Mesendoderm (in vitro differentiated cells): ENCODE data around the gene DUSP9.
A peak's percentile ranks its signal among the peaks of the same experiment; 100 is the strongest.

Source experiments
- DNase-seq: peaks from one replicate; pipeline ENCODE4 v3.0.0; 2013
- H2AK5ac ChIP-seq: 2 replicates; pipeline ENCODE4 v1.6.1; 2013; ENCODE audit warnings: low read length, inconsistent platforms
- H2BK120ac ChIP-seq: 2 replicates; pipeline ENCODE4 v1.6.1; 2013; ENCODE audit warnings: low read depth, mild to moderate bottlenecking, low read length, moderate library complexity, mixed read lengths
- H2BK15ac ChIP-seq: replicated peaks from 2 replicates; pipeline ENCODE4 v1.6.1; 2013; ENCODE audit warnings: low read depth, mild to moderate bottlenecking, moderate library complexity
- H2BK5ac ChIP-seq: 2 replicates; pipeline ENCODE4 v1.6.1; 2013; ENCODE audit warnings: low read length, inconsistent platforms
- H3K18ac ChIP-seq: 2 replicates; pipeline ENCODE4 v1.6.1; 2013; ENCODE audit warnings: mild to moderate bottlenecking, low read length, mixed read lengths
- H3K23ac ChIP-seq: one replicate; pipeline ENCODE4 v1.6.1; 2013; ENCODE audit warnings: low read length
- H3K27ac ChIP-seq: 2 replicates; pipeline ENCODE4 v1.5.1; 2013; ENCODE audit warnings: low read depth, mild to moderate bottlenecking, inconsistent platforms, low read length, moderate library complexity
- H3K27me3 ChIP-seq: 2 replicates; pipeline ENCODE4 v1.6.1; 2013; ENCODE audit warnings: low read length, control low read depth, mild to moderate bottlenecking, inconsistent platforms; ENCODE audit not compliant: insufficient read depth, poor library complexity
- H3K36me3 ChIP-seq: 2 replicates; pipeline ENCODE4 v1.6.1; 2013; ENCODE audit warnings: low read length, inconsistent platforms; ENCODE audit not compliant: control insufficient read depth, insufficient read depth
- H3K4ac ChIP-seq: one replicate; pipeline ENCODE4 v1.6.1; 2013; ENCODE audit warnings: low read depth, mild to moderate bottlenecking, low read length, moderate library complexity
- H3K4me1 ChIP-seq: 2 replicates; pipeline ENCODE4 v1.6.1; 2013; ENCODE audit warnings: low read depth, low read length, inconsistent platforms; ENCODE audit not compliant: control insufficient read depth
- H3K4me2 ChIP-seq: 2 replicates; pipeline ENCODE4 v1.6.1; 2013; ENCODE audit warnings: low read length
- H3K4me3 ChIP-seq: 2 replicates; pipeline ENCODE4 v1.5.1; 2013; ENCODE audit warnings: mild to moderate bottlenecking, low read length
- H3K56ac ChIP-seq: one replicate; pipeline ENCODE4 v1.6.1; 2013; ENCODE audit warnings: low read length
- H3K79me1 ChIP-seq: 2 replicates; pipeline ENCODE4 v1.6.1; 2013; ENCODE audit warnings: low read length, inconsistent platforms
- H3K79me2 ChIP-seq: 2 replicates; pipeline ENCODE4 v1.6.1; 2013; ENCODE audit warnings: mild to moderate bottlenecking, low read length; ENCODE audit not compliant: control insufficient read depth, insufficient read depth
- H3K9ac ChIP-seq: 2 replicates; pipeline ENCODE4 v1.6.1; 2013; ENCODE audit warnings: low read length, inconsistent platforms
- H4K5ac ChIP-seq: one replicate; pipeline ENCODE4 v1.6.1; 2013; ENCODE audit warnings: low read length
- H4K8ac ChIP-seq: one replicate; pipeline ENCODE4 v1.6.1; 2013; ENCODE audit warnings: low read depth, mild to moderate bottlenecking, control low read depth, low read length, moderate library complexity
- WGBS: extraction: QIAGEN DNeasy Blood & Tissue Kit; methylation state at CpG from one replicate; pipeline ENCODE4 v1.1.7; 2013; ENCODE audit warnings: low lambda C conversion rate, missing lambda C conversion rate; ENCODE audit not compliant: insufficient coverage; ENCODE audit errors: extremely low coverage; 5-methylcytosine and 5-hydroxymethylcytosine counted together

DUSP9 gene

GRCh38 chrX:153642655-153643430 is 4.2 kb upstream of the DUSP9 start:
- H2BK120ac ChIP-seq: no peak overlapping the region
- no peaks in the 10 kb centered on the region for H3K36me3 ChIP-seq
- H3K79me2 ChIP-seq: no peaks in the 10 kb centered on the region
- H3K27me3 ChIP-seq: peaks cover 20% of the 10 kb centered on the region
- no peak overlapping the region for H3K4me3 ChIP-seq
- no peak overlapping the region for H4K5ac ChIP-seq
- H3K4ac ChIP-seq: no peak overlapping the region
- H3K4me2 ChIP-seq: no peak overlapping the region
- H3K9ac ChIP-seq: no peak overlapping the region
- no peak overlapping the region for H4K8ac ChIP-seq
- no peak overlapping the region for H3K56ac ChIP-seq
- no peak overlapping the region for H3K23ac ChIP-seq
- no peak overlapping the region for H2BK5ac ChIP-seq
- H2AK5ac ChIP-seq: no peak overlapping the region
- DNase-seq: no peak
- H3K18ac ChIP-seq: no peak overlapping the region
- WGBS: no CpG with 5 or more reads among the region's 48 CpGs
- no peaks in the 10 kb centered on the region for H3K79me1 ChIP-seq
- H3K27ac ChIP-seq: no peak overlapping the region
- no peak overlapping the region for H2BK15ac ChIP-seq
- H3K4me1 ChIP-seq: no peaks in the 10 kb centered on the region

GRCh38 chrX:153643431-153644351 is 3.3 kb upstream of the DUSP9 start:
- Histone ChIP-seq H4K5ac (no peak overlapping the region), H3K79me1 (no peaks in the 10 kb centered on the region), H3K79me2 (no peaks in the 10 kb centered on the region), H3K4me3 (no peak overlapping the region), H2BK15ac (no peak overlapping the region), H3K27ac (no peak overlapping the region), H3K27me3 (peaks cover 27% of the 10 kb centered on the region), H2BK5ac (no peak overlapping the region), H2BK120ac (no peak overlapping the region), H3K23ac (no peak overlapping the region), H3K4me1 (no peaks in the 10 kb centered on the region), H4K8ac (no peak overlapping the region), H2AK5ac (no peak overlapping the region), H3K18ac (no peak overlapping the region), H3K4ac (no peak overlapping the region), H3K36me3 (no peaks in the 10 kb centered on the region), H3K9ac (no peak overlapping the region), H3K4me2 (no peak overlapping the region), H3K56ac (no peak overlapping the region)
- DNase-seq: no peak
- WGBS: no CpG with 5 or more reads among the region's 84 CpGs

GRCh38 chrX:153644356-153645125 is 2.5 kb upstream of the DUSP9 start:
- Histone ChIP-seq H3K4ac (no peak overlapping the region), H3K9ac (no peak overlapping the region), H4K5ac (no peak overlapping the region), H3K79me2 (no peaks in the 10 kb centered on the region), H3K23ac (no peak overlapping the region), H3K4me2 (peak overlapping the region; percentile 15), H3K4me1 (no peaks in the 10 kb centered on the region), H3K36me3 (no peaks in the 10 kb centered on the region), H3K18ac (no peak overlapping the region), H2BK5ac (no peak overlapping the region), H4K8ac (no peak overlapping the region), H3K56ac (no peak overlapping the region), H2AK5ac (no peak overlapping the region), H2BK120ac (no peak overlapping the region), H3K27me3 (peaks cover 27% of the 10 kb centered on the region), H3K27ac (no peak overlapping the region), H3K79me1 (no peaks in the 10 kb centered on the region), H2BK15ac (no peak overlapping the region), H3K4me3 (no peak overlapping the region)
- peak; percentile 49 for DNase-seq
- WGBS: no CpG with 5 or more reads among the region's 46 CpGs

- Histone ChIP-seq H3K79me2 (no peaks in the 10 kb centered on the region), H3K4me3 (no peak overlapping the region), H4K8ac (no peak overlapping the region), H3K18ac (no peak overlapping the region), H3K36me3 (no peaks in the 10 kb centered on the region), H3K9ac (no peak overlapping the region), H3K27me3 (peaks cover 27% of the 10 kb centered on the region), H2BK5ac (no peak overlapping the region), H3K27ac (no peak overlapping the region), H3K56ac (no peak overlapping the region), H3K79me1 (no peaks in the 10 kb centered on the region), H2AK5ac (no peak overlapping the region), H4K5ac (no peak overlapping the region), H3K4me1 (no peaks in the 10 kb centered on the region), H2BK15ac (no peak overlapping the region), H3K23ac (no peak overlapping the region), H2BK120ac (no peak overlapping the region), H3K4ac (no peak overlapping the region), H3K4me2 (no peak overlapping the region)
- WGBS: no CpG with 5 or more reads among the region's 6 CpGs
- DNase-seq: no peak
Observed at GRCh38 chrX:153645151-153645550, 1.9 kb upstream of the DUSP9 start.

- Histone ChIP-seq H3K18ac (no peak overlapping the region), H3K79me2 (no peaks in the 10 kb centered on the region), H3K4me1 (no peaks in the 10 kb centered on the region), H3K23ac (no peak overlapping the region), H3K9ac (no peak overlapping the region), H4K8ac (no peak overlapping the region), H3K4ac (no peak overlapping the region), H2AK5ac (no peak overlapping the region), H3K79me1 (no peaks in the 10 kb centered on the region), H4K5ac (no peak overlapping the region), H3K27me3 (peaks cover 27% of the 10 kb centered on the region), H3K4me3 (no peak overlapping the region), H3K36me3 (no peaks in the 10 kb centered on the region), H2BK120ac (no peak overlapping the region), H2BK5ac (no peak overlapping the region), H3K56ac (no peak overlapping the region), H3K4me2 (no peak overlapping the region), H3K27ac (no peak overlapping the region), H2BK15ac (no peak overlapping the region)
- DNase-seq: no peak
- WGBS: no CpG with 5 or more reads among the region's 10 CpGs
Observed at GRCh38 chrX:153645921-153646488, 998 bp upstream of the DUSP9 start.
